Measurements from ENCODE around the gene TNRC6A.
"Not testable (repeated sequence)": the region's sequence is repeated elsewhere in the genome, so short reads cannot be mapped to it uniquely, and the experiment has no call there.

TNRC6A gene

GRCh38 chr16:24819462-24820040 lies 90.1 kb downstream of the TNRC6A start:
- no peak for DNase-seq

- DNase-seq: no peak
Measured at GRCh38 chr16:24820522-24820921, 91.1 kb downstream of the TNRC6A start.

DNA sequence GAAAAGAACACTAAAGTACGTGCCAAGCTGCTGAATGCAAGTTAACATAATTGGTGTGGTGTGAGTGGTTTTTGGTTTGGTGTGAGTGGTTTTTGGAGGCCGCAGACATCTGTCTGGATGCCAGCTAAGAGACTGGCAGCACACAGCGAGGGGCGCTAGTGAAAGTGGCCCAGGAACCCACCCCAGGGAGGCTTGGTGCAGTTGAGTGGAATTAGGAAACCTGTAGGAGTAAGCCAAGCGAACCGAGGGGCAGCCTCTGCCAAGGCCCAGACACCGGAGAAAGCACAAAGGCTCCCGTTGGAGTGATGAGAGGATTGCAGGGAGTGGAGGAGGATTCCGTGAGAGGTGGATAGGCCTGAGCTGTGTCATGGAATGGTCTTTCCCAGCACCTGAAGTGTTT lies 91.7 kb downstream of the TNRC6A start:
- DNase-seq: no peak

- no peak for DNase-seq
Measured at GRCh38 chr16:24822542-24822941, 93.1 kb downstream of the TNRC6A start.

DNA sequence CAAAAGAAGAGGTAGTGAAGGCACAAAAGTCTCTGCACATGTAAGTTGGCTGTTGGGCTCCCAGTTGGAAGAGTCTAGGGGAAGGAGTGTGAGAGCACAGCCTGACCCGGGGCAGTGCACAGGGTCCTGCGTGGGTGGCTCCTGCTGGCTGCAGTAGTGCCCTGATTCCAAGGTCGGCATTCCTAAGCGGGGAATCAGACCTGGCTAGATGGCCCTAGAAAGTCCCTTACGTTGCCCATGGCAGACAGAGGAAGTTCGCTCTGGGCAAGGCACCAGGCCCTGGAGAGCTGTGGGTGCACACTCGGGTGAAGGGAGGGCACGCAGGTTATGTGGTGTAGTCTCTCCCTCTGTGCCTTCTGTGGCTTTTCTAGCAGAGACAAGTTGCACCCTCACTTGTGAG lies 93.5 kb downstream of the TNRC6A start:
- no peak for DNase-seq

DNA sequence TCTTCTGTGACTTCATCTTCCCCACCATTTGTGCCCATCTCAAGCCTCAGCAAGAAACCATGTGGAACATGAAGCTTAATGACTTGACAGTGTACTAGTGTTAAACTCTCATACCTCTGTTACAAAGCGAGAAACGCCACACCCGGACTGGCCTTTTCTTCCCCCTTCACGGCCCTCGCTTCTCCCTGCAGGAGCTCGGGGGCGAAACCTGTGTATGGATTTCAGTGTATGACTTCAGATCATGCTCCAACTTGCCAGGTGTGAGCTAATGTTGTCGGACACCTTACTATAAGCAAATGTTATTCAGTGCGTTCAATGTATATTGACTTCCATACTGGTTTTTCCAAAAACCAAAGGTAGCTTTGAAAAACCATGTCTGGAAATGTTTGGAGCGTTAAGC lies 96.2 kb downstream of the TNRC6A start:
- DNase-seq: no peak

- DNase-seq: no peak
Measured at GRCh38 chr16:24826096-24826690, 96.7 kb downstream of the TNRC6A start.

DNA sequence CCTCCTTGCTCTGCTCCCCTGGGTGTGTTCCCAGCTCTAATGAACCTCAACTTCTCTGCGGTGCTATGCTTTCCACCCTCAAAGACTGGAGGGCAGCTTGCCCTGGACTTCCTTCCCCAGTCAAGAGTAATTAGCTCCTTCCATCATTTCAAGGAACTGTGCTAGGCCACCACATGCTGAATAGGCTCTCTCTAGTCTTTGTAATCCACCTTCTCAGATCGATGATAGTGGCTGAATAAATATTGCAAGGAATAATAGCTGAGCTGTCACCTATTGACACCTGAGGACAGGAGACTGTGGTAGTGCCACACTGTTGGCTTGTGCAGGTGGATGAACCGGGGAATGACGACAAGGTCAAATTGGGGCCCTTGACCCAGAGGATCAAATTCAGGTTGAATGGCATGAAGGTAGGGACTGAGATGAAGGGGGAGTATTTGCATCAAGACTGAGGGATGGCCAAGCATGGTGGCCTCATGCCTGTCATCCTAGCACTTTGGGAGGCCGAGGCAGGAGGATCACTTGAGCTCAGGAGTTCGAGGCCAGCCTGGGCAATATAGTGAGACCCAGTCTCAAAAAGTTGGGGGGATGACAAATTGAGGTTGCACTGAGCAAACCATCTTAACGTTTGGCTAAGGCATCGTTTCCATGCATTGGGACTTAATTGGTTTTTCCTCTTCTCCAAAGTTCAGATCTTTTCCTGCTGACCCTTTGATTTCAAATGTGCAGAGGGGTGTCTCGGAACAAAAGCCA lies 97.5 kb downstream of the TNRC6A start:
- DNase-seq: no peak

GRCh38 chr16:24829153-24829552 lies 99.7 kb downstream of the TNRC6A start:
- DNase-seq: no peak

GRCh38 chr16:24833352-24833751 lies 103.9 kb downstream of the TNRC6A start:
- DNase-seq: no peak

- DNase-seq: no peak
Measured at GRCh38 chr16:24834459-24835335, 105.2 kb downstream of the TNRC6A start.

- DNase-seq: no peak
Measured at GRCh38 chr16:24836836-24837235, 107.4 kb downstream of the TNRC6A start.

DNA sequence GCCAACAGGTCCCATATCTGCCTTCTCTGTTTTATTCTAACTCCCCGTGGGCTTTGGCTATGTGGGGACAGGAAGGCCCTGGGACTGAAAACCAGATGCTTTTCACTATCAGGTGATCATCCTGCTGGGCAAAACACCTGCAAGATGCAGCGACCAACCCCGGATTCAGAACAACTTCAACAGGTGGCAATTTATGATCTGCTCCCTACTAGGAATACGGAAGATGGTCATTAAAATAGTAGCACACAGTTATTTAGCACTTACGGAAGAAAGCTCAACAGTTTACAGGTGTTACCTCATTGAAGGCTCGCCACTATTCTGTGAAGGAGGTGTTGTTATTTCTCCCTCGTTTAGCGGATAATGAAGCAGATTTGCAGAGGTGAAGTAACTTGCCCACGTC lies 108.5 kb downstream of the TNRC6A start:
- DNase-seq: no peak

GRCh38 chr16:24838554-24839266 lies 109.3 kb downstream of the TNRC6A start:
- no peak for DNase-seq

DNA sequence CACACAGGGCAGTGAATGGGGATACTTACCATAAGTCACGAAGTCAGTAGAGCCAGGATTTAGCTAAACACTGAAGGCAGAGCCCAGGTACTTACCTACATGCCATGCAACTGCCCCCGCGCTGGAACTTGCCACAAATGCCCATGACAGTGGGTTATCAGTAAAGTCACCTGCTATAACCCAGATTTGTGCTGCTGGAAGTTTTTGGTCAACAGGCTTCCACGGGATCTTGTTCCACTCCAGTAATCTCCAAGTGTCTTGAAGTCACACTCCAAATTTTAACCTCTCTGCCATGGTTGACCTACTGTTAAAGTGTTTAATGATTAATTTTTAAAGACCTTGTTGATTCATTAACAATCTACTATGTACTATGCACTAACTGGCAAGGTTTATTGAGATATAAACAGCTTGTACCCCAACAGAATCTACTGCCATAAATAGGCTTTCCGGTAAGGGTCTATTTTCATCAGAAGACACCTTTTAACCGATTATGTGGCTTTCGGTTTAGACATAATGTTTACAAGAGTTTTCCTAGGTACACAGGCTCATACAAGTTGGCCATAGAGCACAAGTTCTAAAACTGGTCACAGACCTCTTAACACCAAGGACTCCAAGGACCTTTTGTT lies 110.0 kb downstream of the TNRC6A start:
- DNase-seq: no peak

- DNase-seq: no peak
Measured at GRCh38 chr16:24841291-24841690, 111.8 kb downstream of the TNRC6A start.

DNA sequence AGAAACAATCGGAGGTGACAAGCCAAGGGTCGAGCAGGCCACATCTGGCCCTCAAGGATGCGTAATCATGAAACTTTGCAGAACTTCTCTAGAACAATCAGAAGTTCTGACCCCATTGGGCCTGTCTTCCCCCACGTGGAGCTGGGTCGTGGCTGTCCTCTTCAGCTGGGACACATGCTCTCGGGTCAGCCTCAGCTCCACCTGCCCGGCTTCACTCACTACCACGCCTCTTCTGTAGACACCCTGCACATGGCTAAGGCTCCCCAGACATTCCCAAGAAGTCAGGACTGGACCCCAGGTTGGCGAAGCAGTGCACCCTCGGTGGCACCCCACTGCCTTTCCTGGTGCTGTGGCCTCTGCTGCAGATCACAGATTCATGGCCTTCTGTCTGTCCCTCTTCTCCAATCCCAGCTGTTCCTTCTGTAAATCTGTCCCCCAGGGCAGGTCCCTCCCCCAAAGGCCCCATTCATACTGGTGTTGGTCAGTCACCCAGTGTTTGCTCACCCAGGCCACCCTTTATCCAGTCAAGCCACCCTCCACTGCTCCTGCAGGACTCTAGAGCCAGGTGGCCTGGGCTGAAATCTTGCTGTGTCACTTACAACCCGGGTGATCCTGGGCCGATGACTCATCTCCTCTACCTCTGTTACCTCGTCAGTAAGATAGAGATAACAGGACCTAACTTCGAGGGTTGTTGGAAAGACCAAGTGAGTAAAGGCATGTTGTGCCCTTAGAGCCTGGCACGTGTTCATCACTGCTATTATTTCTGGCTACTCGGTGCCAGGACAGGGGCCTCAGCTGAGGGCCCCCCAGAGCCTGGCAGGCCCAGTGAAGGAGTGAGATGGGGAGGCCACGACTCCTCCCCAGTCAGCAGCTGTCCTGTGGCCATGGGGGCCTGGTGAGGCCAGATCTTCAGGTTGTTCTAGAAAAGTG lies 114.9 kb downstream of the TNRC6A start:
- no peak for DNase-seq

- not testable (repeated sequence) for DNase-seq
Measured at GRCh38 chr16:24845031-24845365, 115.5 kb downstream of the TNRC6A start.

DNA sequence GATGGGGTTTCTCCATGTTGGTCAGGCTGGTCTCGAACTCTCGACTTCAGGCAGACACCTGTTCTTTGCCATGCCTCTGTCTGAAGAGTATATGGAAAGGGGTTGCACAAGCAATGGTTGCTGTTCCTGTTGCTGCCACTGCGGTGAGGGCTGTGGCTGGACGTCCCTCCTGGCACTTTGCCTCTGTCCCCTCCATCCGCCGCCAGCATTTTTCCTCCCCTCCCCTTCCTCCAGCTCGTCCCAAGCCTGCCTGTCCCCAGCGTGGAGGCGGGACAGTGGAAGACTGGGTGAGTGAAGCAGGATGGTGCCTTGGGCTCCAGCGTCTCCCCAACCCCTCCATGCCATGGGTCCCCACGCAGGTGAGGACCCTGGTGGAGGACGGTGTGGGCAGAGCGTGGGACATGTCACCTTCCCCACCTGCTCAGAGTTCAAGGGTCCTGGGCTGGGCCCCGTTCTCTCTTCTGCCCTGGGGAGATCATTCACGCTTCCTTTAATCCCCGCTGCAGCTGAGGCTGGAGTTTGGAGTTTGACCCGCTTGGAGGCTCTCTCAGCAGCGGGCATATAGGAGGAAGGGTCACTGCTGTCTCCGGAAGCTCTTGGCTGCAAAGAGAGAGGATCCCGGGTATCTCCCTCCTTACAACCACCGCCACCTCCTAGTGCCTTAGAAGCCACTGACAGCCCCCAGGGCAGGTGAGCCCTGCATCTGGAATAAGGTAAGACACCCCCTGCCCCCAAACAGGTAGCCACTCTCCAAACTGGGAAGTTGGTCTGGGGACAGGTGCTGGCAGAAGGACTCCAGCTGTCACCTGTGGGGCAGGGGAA lies 116.5 kb downstream of the TNRC6A start, which contains the start of gene SLC5A11:
Gene SLC5A11 (plus strand): TSS at position 238 of the 822 bp plus-strand sequence. CDS start 12,681 bp downstream, outside the sequence.
- DNase-seq: no peak
